ENCODE measurements around the gene BTNL9. TPM values are rescaled to one million over a fixed set of nuclear protein-coding genes. Genes with fewer than 3 reads are reported as not detected.

BTNL9 gene
- total and polyA plus RNA-seq, 2 of the 4 experiments (the other 2 are of a cell fraction): not detected

GRCh38 chr5:181099602-181100086 is 59.6 kb downstream of the BTNL9 start:
- H3K27ac ChIP-seq (ENCODE audit: insufficient read depth, low read length): no peak overlapping the region
- peaks cover 13% of the 10 kb centered on the region; the same call in 1 of the 2 replicates for H3K27me3 ChIP-seq (ENCODE audit: control insufficient read depth, insufficient read depth, low read length)
- no peak overlapping the region for H4K8ac ChIP-seq (ENCODE audit: low read depth in 2 of 2, low read length in 2 of 2)
- H3K14ac ChIP-seq (replicated peaks; ENCODE audit: low read depth, low read length): no peak overlapping the region
- H3K9me1 ChIP-seq (ENCODE audit: insufficient read depth, low read length): no peaks in the 10 kb centered on the region
- H3K9me3 ChIP-seq (ENCODE audit: control insufficient read depth, insufficient read depth, low read length): no peaks in the 10 kb centered on the region
- no peaks in the 10 kb centered on the region for H4K20me1 ChIP-seq (ENCODE audit: insufficient read depth, low read length)
- H2AK5ac ChIP-seq (ENCODE audit: low read depth, low read length): no peak overlapping the region
- no peaks in the 10 kb centered on the region for H3K79me1 ChIP-seq (ENCODE audit: low read depth in 1 of 2, low read length in 2 of 2)
- intact Hi-C loops (cut with micrococcal nuclease): no loop called here
- POLR2A ChIA-PET (ENCODE audit: unreplicated experiment): no interaction called here
- H3K18ac ChIP-seq (ENCODE audit: low read depth, low read length): no peak overlapping the region
- H2BK15ac ChIP-seq (ENCODE audit: low read depth, low read length): no peak overlapping the region
- no TSS peak for BruUV-seq (replicated peaks)
- TF ChIP-seq, protein P1, sequence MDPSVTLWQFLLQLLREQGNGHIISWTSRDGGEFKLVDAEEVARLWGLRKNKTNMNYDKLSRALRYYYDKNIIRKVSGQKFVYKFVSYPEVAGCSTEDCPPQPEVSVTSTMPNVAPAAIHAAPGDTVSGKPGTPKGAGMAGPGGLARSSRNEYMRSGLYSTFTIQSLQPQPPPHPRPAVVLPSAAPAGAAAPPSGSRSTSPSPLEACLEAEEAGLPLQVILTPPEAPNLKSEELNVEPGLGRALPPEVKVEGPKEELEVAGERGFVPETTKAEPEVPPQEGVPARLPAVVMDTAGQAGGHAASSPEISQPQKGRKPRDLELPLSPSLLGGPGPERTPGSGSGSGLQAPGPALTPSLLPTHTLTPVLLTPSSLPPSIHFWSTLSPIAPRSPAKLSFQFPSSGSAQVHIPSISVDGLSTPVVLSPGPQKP (IDR thresholded peaks at IDR 0.05; ENCODE audit: borderline replicate concordance, low read depth, low read length): no peak
- TF ChIP-seq RCOR1 (IDR thresholded peaks at IDR 0.05; ENCODE audit: insufficient replicate concordance, low read length) (no peak), MAZ (IDR thresholded peaks at IDR 0.05; ENCODE audit: borderline replicate concordance, low read depth, low read length) (no peak), FOS (IDR thresholded peaks at IDR 0.05; ENCODE audit: low read depth, low read length) (no peak)
- ATAC-seq (ENCODE audit: low read depth) (no peak), DNase-seq (no peak)
- no peak overlapping the region for H3K4me3 ChIP-seq (ENCODE audit: insufficient read depth, low read depth, low read length)
- no peak overlapping the region for H2AFZ ChIP-seq (replicated peaks; ENCODE audit: low read length, poor library complexity)
- dilution Hi-C loops (cut with HindIII; ENCODE audit: low sequenced_read_pairs, unreplicated experiment): no loop called here
- H2BK20ac ChIP-seq (ENCODE audit: low read depth, low read length): no peak overlapping the region
- H2BK5ac ChIP-seq (ENCODE audit: low read depth, low read length, poor library complexity, severe bottlenecking): no peak overlapping the region
- no peaks in the 10 kb centered on the region for H3K36me3 ChIP-seq (ENCODE audit: control insufficient read depth, insufficient read depth, low read length)
- H3K23ac ChIP-seq (ENCODE audit: low read depth, low read length): no peak overlapping the region
- CTCF ChIA-PET: interaction anchor here (0.7 kb wide), 1 partner anchor 90 kb away, joined by 3 read pairs; no protein-coding TSS in a partner anchor
- in situ Hi-C loops (cut with MboI; ENCODE audit: low sequenced_read_pairs): no loop called here
- no peak overlapping the region for H4K91ac ChIP-seq (ENCODE audit: insufficient read depth, low read depth, low read length)
- 0 out of 2 replicates have a peak, but pooled peaks cover 2% of the 10 kb centered on the region for H3K4me1 ChIP-seq (ENCODE audit: control insufficient read depth, insufficient read depth, low read length)
- no peak overlapping the region for H4K5ac ChIP-seq (ENCODE audit: low read depth, low read length)
- no peak overlapping the region for H3K9ac ChIP-seq (ENCODE audit: low read depth, low read length)
- no peak overlapping the region for H2AK9ac ChIP-seq (replicated peaks; ENCODE audit: low read depth, low read length, poor library complexity)
- H3K4ac ChIP-seq (ENCODE audit: low read depth, low read length): no peak overlapping the region
- H3K56ac ChIP-seq (ENCODE audit: extremely low read depth, insufficient read depth, low read length): no peak overlapping the region
- 67% methylated on average over 1 of the region's 11 CpGs; no CpG with 5 or more reads in 1 of the 2 experiments for WGBS, 2 experiments (ENCODE audit: extremely low coverage in 2 of 2, insufficient read length in 1 of 2)
- H3K4me2 ChIP-seq (ENCODE audit: low read depth, low read length): no peak overlapping the region
- H2BK120ac ChIP-seq (ENCODE audit: low read depth, low read length): no peak overlapping the region
